SIG-M5 treated with dmso at 0.1 percent for 504 hours (cell line): ENCODE data around the gene METTL24.
"Not testable (repeated sequence)": the region's sequence is repeated elsewhere in the genome, so short reads cannot be mapped to it uniquely, and the experiment has no call there.

ENCODE experiments used
- DNase-seq: peaks from one replicate; lab custom pipeline; 2025; ENCODE audit not compliant: unreplicated experiment; lab: John Stamatoyannopoulos, UW

METTL24 gene

GRCh38 chr6:110271732-110272022 lies 86.5 kb downstream of the METTL24 start:
- no peak for DNase-seq

GRCh38 chr6:110270165-110270564 lies 88.0 kb downstream of the METTL24 start:
- DNase-seq, result no peak

- no peak for DNase-seq
These were observed 88.5 kb downstream of the METTL24 start for GRCh38 chr6:110269623-110270022.

- DNase-seq, result no peak
These were observed 91.2 kb downstream of the METTL24 start for GRCh38 chr6:110266996-110267395.

GRCh38 chr6:110265273-110265672 lies 92.9 kb downstream of the METTL24 start:
- DNase-seq, result no peak

- no peak for DNase-seq
These were observed 101.8 kb downstream of the METTL24 start for GRCh38 chr6:110256366-110256765.

GRCh38 chr6:110255211-110255750 lies 102.9 kb downstream of the METTL24 start:
- peak; percentile 27 for DNase-seq

- DNase-seq, result no peak
These were observed 107.3 kb downstream of the METTL24 start for GRCh38 chr6:110250838-110251237.

GRCh38 chr6:110250058-110250457 lies 108.1 kb downstream of the METTL24 start:
- no peak for DNase-seq

GRCh38 chr6:110246900-110247546 lies 111.1 kb downstream of the METTL24 start:
- no peak for DNase-seq

GRCh38 chr6:110246378-110246777 lies 111.8 kb downstream of the METTL24 start:
- DNase-seq, result no peak

- not testable (repeated sequence) for DNase-seq
These were observed 113.5 kb downstream of the METTL24 start for GRCh38 chr6:110244621-110245020.

GRCh38 chr6:110239526-110240274 lies 118.4 kb downstream of the METTL24 start:
- no peak for DNase-seq

- not testable (repeated sequence) for DNase-seq
These were observed 122.1 kb downstream of the METTL24 start for GRCh38 chr6:110236007-110236406.

- peak; percentile 45 for DNase-seq
These were observed 124.3 kb downstream of the METTL24 start for GRCh38 chr6:110233770-110234374.

GRCh38 chr6:110232450-110232849 lies 125.7 kb downstream of the METTL24 start:
- DNase-seq, result no peak

- no peak for DNase-seq
These were observed 131.9 kb downstream of the METTL24 start for GRCh38 chr6:110226261-110226660.

- DNase-seq, result no peak
These were observed 136.4 kb downstream of the METTL24 start for GRCh38 chr6:110221738-110222137.

GRCh38 chr6:110217266-110217665 lies 140.9 kb downstream of the METTL24 start:
- no peak for DNase-seq

- DNase-seq, result no peak
These were observed 142.0 kb downstream of the METTL24 start for GRCh38 chr6:110216140-110216539.

- no peak for DNase-seq
These were observed 143.8 kb downstream of the METTL24 start for GRCh38 chr6:110214338-110214737.

- no peak for DNase-seq
These were observed 146.4 kb downstream of the METTL24 start for GRCh38 chr6:110211753-110212152.
